Measurements from ENCODE around the gene PRAME.

PRAME gene

GRCh38 chr22:22576989-22577427 is 17.9 kb upstream of the PRAME start:
- H3K4me3 ChIP-seq (ENCODE audit: low read length) = no peak overlapping the region
- H3K36me3 ChIP-seq (ENCODE audit: insufficient read depth, low read depth, low read length) = no peaks in the 10 kb centered on the region
- no peak overlapping the region for H3K9ac ChIP-seq (ENCODE audit: low read depth, low read length)
- H3K9me3 ChIP-seq (ENCODE audit: insufficient read depth, low read depth, low read length) = no peaks in the 10 kb centered on the region
- no peaks in the 10 kb centered on the region for H3K4me1 ChIP-seq (ENCODE audit: insufficient read depth, low read length)
- H3K27me3 ChIP-seq (ENCODE audit: insufficient read depth, low read length) = peaks cover 94% of the 10 kb centered on the region
- H3K27ac ChIP-seq (ENCODE audit: low read length) = no peak overlapping the region

- Histone ChIP-seq H3K36me3 (ENCODE audit: insufficient read depth, low read depth, low read length) (no peaks in the 10 kb centered on the region), H3K4me1 (ENCODE audit: insufficient read depth, low read length) (no peaks in the 10 kb centered on the region), H3K27ac (ENCODE audit: low read length) (no peak overlapping the region), H3K9ac (ENCODE audit: low read depth, low read length) (no peak overlapping the region), H3K4me3 (ENCODE audit: low read length) (no peak overlapping the region), H3K27me3 (ENCODE audit: insufficient read depth, low read length) (peaks cover 96% of the 10 kb centered on the region), H3K9me3 (ENCODE audit: insufficient read depth, low read depth, low read length) (no peaks in the 10 kb centered on the region)
Measured at GRCh38 chr22:22576244-22576988, 17.4 kb upstream of the PRAME start.

- no peak overlapping the region for H3K9ac ChIP-seq (ENCODE audit: low read depth, low read length)
- H3K27ac ChIP-seq (ENCODE audit: low read length) = no peak overlapping the region
- peaks cover 96% of the 10 kb centered on the region for H3K27me3 ChIP-seq (ENCODE audit: insufficient read depth, low read length)
- no peak overlapping the region for H3K4me3 ChIP-seq (ENCODE audit: low read length)
- no peaks in the 10 kb centered on the region for H3K4me1 ChIP-seq (ENCODE audit: insufficient read depth, low read length)
- no peaks in the 10 kb centered on the region for H3K9me3 ChIP-seq (ENCODE audit: insufficient read depth, low read depth, low read length)
- H3K36me3 ChIP-seq (ENCODE audit: insufficient read depth, low read depth, low read length) = no peaks in the 10 kb centered on the region
Measured at GRCh38 chr22:22574361-22574760, 15.3 kb upstream of the PRAME start.

GRCh38 chr22:22573047-22573889 is 14.2 kb upstream of the PRAME start:
- no peaks in the 10 kb centered on the region for H3K4me1 ChIP-seq (ENCODE audit: insufficient read depth, low read length)
- no peak overlapping the region for H3K9ac ChIP-seq (ENCODE audit: low read depth, low read length)
- H3K27me3 ChIP-seq (ENCODE audit: insufficient read depth, low read length) = peaks cover 99% of the 10 kb centered on the region
- H3K4me3 ChIP-seq (ENCODE audit: low read length) = no peak overlapping the region
- no peaks in the 10 kb centered on the region for H3K36me3 ChIP-seq (ENCODE audit: insufficient read depth, low read depth, low read length)
- no peaks in the 10 kb centered on the region for H3K9me3 ChIP-seq (ENCODE audit: insufficient read depth, low read depth, low read length)
- no peak overlapping the region for H3K27ac ChIP-seq (ENCODE audit: low read length)

GRCh38 chr22:22571862-22572261 is 12.8 kb upstream of the PRAME start:
- Histone ChIP-seq H3K4me1 (ENCODE audit: insufficient read depth, low read length) (no peaks in the 10 kb centered on the region), H3K9ac (ENCODE audit: low read depth, low read length) (no peak overlapping the region), H3K9me3 (ENCODE audit: insufficient read depth, low read depth, low read length) (no peaks in the 10 kb centered on the region), H3K27me3 (ENCODE audit: insufficient read depth, low read length) (peaks cover 100% of the 10 kb centered on the region), H3K4me3 (ENCODE audit: low read length) (no peak overlapping the region), H3K36me3 (ENCODE audit: insufficient read depth, low read depth, low read length) (no peaks in the 10 kb centered on the region), H3K27ac (ENCODE audit: low read length) (no peak overlapping the region)

- Histone ChIP-seq H3K4me1 (ENCODE audit: insufficient read depth, low read length) (no peaks in the 10 kb centered on the region), H3K36me3 (ENCODE audit: insufficient read depth, low read depth, low read length) (no peaks in the 10 kb centered on the region), H3K27me3 (ENCODE audit: insufficient read depth, low read length) (peaks cover 100% of the 10 kb centered on the region), H3K4me3 (ENCODE audit: low read length) (no peak overlapping the region), H3K27ac (ENCODE audit: low read length) (no peak overlapping the region), H3K9ac (ENCODE audit: low read depth, low read length) (no peak overlapping the region), H3K9me3 (ENCODE audit: insufficient read depth, low read depth, low read length) (no peaks in the 10 kb centered on the region)
Measured at GRCh38 chr22:22571429-22571828, 12.4 kb upstream of the PRAME start.

- Histone ChIP-seq H3K36me3 (ENCODE audit: insufficient read depth, low read depth, low read length) (no peaks in the 10 kb centered on the region), H3K9me3 (ENCODE audit: insufficient read depth, low read depth, low read length) (no peaks in the 10 kb centered on the region; the same call in 1 of the 2 replicates), H3K27me3 (ENCODE audit: insufficient read depth, low read length) (peaks cover 100% of the 10 kb centered on the region)
Measured at GRCh38 chr22:22569218-22569617, 10.2 kb upstream of the PRAME start.

GRCh38 chr22:22565981-22566380 is 6.9 kb upstream of the PRAME start:
- Histone ChIP-seq H3K9me3 (ENCODE audit: insufficient read depth, low read depth, low read length) (no peaks in the 10 kb centered on the region; the same call in 1 of the 2 replicates), H3K9ac (ENCODE audit: low read depth, low read length) (no peak overlapping the region), H3K36me3 (ENCODE audit: insufficient read depth, low read depth, low read length) (no peaks in the 10 kb centered on the region), H3K27me3 (ENCODE audit: insufficient read depth, low read length) (peaks cover 95% of the 10 kb centered on the region), H3K4me1 (ENCODE audit: insufficient read depth, low read length) (no peaks in the 10 kb centered on the region), H3K4me3 (ENCODE audit: low read length) (no peak overlapping the region), H3K27ac (ENCODE audit: low read length) (no peak overlapping the region)

More at GRCh38 chr22:22569218-22569617, 10.2 kb upstream of the PRAME start:
- H3K4me1 ChIP-seq (ENCODE audit: insufficient read depth, low read length) = no peaks in the 10 kb centered on the region
- no peak overlapping the region for H3K4me3 ChIP-seq (ENCODE audit: low read length)
- no peak overlapping the region for H3K9ac ChIP-seq (ENCODE audit: low read depth, low read length)
- H3K27ac ChIP-seq (ENCODE audit: low read length) = no peak overlapping the region

- no peaks in the 10 kb centered on the region; the same call in 1 of the 2 replicates for H3K9me3 ChIP-seq (ENCODE audit: insufficient read depth, low read depth, low read length)
- no peak overlapping the region for H3K27ac ChIP-seq (ENCODE audit: low read length)
- H3K36me3 ChIP-seq (ENCODE audit: insufficient read depth, low read depth, low read length) = no peaks in the 10 kb centered on the region
- H3K4me3 ChIP-seq (ENCODE audit: low read length) = no peak overlapping the region
- peaks cover 67% of the 10 kb centered on the region for H3K27me3 ChIP-seq (ENCODE audit: insufficient read depth, low read length)
- H3K4me1 ChIP-seq (ENCODE audit: insufficient read depth, low read length) = no peaks in the 10 kb centered on the region
- no peak overlapping the region for H3K9ac ChIP-seq (ENCODE audit: low read depth, low read length)
Measured at GRCh38 chr22:22558071-22558971, 744 bp downstream of the PRAME start.

- Histone ChIP-seq H3K4me1 (ENCODE audit: insufficient read depth, low read length) (no peaks in the 10 kb centered on the region), H3K9me3 (ENCODE audit: insufficient read depth, low read depth, low read length) (no peaks in the 10 kb centered on the region; the same call in 1 of the 2 replicates), H3K36me3 (ENCODE audit: insufficient read depth, low read depth, low read length) (no peaks in the 10 kb centered on the region), H3K4me3 (ENCODE audit: low read length) (no peak overlapping the region), H3K27me3 (ENCODE audit: insufficient read depth, low read length) (peaks cover 67% of the 10 kb centered on the region), H3K27ac (ENCODE audit: low read length) (no peak overlapping the region), H3K9ac (ENCODE audit: low read depth, low read length) (no peak overlapping the region)
Measured at GRCh38 chr22:22556995-22557925, 1.8 kb downstream of the PRAME start.
